ENCODE results near the gene KCTD6. TPM values are rescaled to one million over a fixed set of nuclear protein-coding genes. Genes with fewer than 3 reads are reported as not detected.
A peak's percentile ranks its signal among the peaks of the same experiment; 100 is the strongest.

The KCTD6 gene
- total RNA-seq, result 3.9 and 5.0 TPM in 2 replicates

- Histone ChIP-seq H3K36me3 (ENCODE audit: control insufficient read depth, insufficient read depth, low read length) (no peaks in the 10 kb centered on the region), H3K27me3 (ENCODE audit: control insufficient read depth, insufficient read depth, low read length) (no peaks in the 10 kb centered on the region), H3K4me3 (ENCODE audit: low read depth, low read length) (peak within 1 kb of the TSS; percentile 52)
- FAIRE-seq, result no peak
- TF ChIP-seq CTCF (IDR thresholded peaks at IDR 0.05; ENCODE audit: insufficient read depth, low read length, severe bottlenecking), result peak; percentile 72
- DNase-seq (ENCODE audit: low read depth), result peak; percentile 79
Measured at GRCh38 chr3:58491506-58492402, at the start of gene KCTD6. Gene KCTD6 (plus strand): TSS chr3:58492096. CDS start chr3:58498756, 6,660 bp downstream.

- Histone ChIP-seq H3K4me3 (ENCODE audit: low read depth, low read length) (no peak overlapping the region), H3K27me3 (ENCODE audit: control insufficient read depth, insufficient read depth, low read length) (no peaks in the 10 kb centered on the region), H3K36me3 (ENCODE audit: control insufficient read depth, insufficient read depth, low read length) (no peaks in the 10 kb centered on the region)
- TF ChIP-seq CTCF (IDR thresholded peaks at IDR 0.05; ENCODE audit: insufficient read depth, low read length, severe bottlenecking), result no peak
- DNase-seq (ENCODE audit: low read depth) (no peak), FAIRE-seq (no peak)
Measured at GRCh38 chr3:58452176-58452575, 39.7 kb upstream of the KCTD6 start.

GRCh38 chr3:58459160-58459559 lies 32.7 kb upstream of the KCTD6 start:
- Histone ChIP-seq H3K4me3 (ENCODE audit: low read depth, low read length) (no peak overlapping the region), H3K36me3 (ENCODE audit: control insufficient read depth, insufficient read depth, low read length) (no peaks in the 10 kb centered on the region), H3K27me3 (ENCODE audit: control insufficient read depth, insufficient read depth, low read length) (no peaks in the 10 kb centered on the region)
- DNase-seq (ENCODE audit: low read depth) (peak; percentile 61), FAIRE-seq (no peak)
- TF ChIP-seq CTCF (IDR thresholded peaks at IDR 0.05; ENCODE audit: insufficient read depth, low read length, severe bottlenecking), result no peak

- no peak for TF ChIP-seq CTCF (IDR thresholded peaks at IDR 0.05; ENCODE audit: insufficient read depth, low read length, severe bottlenecking)
- no peak for FAIRE-seq
- Histone ChIP-seq H3K27me3 (ENCODE audit: control insufficient read depth, insufficient read depth, low read length) (no peaks in the 10 kb centered on the region), H3K4me3 (ENCODE audit: low read depth, low read length) (no peak overlapping the region), H3K36me3 (ENCODE audit: control insufficient read depth, insufficient read depth, low read length) (no peaks in the 10 kb centered on the region)
- no peak for DNase-seq (ENCODE audit: low read depth)
Measured at GRCh38 chr3:58462829-58463180, 29.1 kb upstream of the KCTD6 start.

GRCh38 chr3:58463181-58463941 lies 28.5 kb upstream of the KCTD6 start:
- DNase-seq (ENCODE audit: low read depth) (peak; percentile 84), FAIRE-seq (no peak)
- peak; percentile 95 for TF ChIP-seq CTCF (IDR thresholded peaks at IDR 0.05; ENCODE audit: insufficient read depth, low read length, severe bottlenecking)
- H3K36me3 ChIP-seq (ENCODE audit: control insufficient read depth, insufficient read depth, low read length), result no peaks in the 10 kb centered on the region
- H3K27me3 ChIP-seq (ENCODE audit: control insufficient read depth, insufficient read depth, low read length), result no peaks in the 10 kb centered on the region
- H3K4me3 ChIP-seq (ENCODE audit: low read depth, low read length), result no peak overlapping the region

Data from bronchial epithelial cell (primary cell).